ENCODE data around the gene CYP4F12. TPM values are rescaled to one million over a fixed set of nuclear protein-coding genes. Genes with fewer than 3 reads are reported as not detected.

CYP4F12 gene
- total RNA-seq, 2 experiments from 2014 or later = 0.75 to 1.0 TPM

DNA sequence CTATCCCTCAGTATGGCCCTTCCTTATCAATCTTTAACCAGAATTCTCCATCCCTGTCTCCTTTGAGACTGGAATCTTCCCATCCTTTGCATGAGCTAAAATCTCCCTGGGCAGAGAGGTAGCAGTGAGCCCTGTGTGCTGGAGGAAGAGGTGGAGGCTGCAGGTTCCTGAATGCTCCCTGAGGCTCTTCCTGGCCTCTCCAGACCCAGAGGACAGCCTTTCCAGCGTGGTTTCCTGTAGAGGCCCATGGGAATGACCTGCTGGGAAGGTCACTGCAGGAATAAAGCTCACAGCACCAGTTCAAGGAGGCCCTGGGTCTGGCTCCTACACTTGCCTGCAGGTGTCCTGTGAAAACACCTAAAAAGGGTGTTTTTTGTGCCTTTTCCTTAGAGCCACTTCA lies 59.5 kb downstream of the CYP4F12 start:
- no peak for ATAC-seq (ENCODE audit: poor library complexity)
- intact Hi-C loops (cut with DNase I, micrococcal nuclease) = no loop called here
- CTCF ChIA-PET = no interaction called here

GRCh38 chr19:15733895-15734294 lies 61.0 kb downstream of the CYP4F12 start:
- no peaks in the 10 kb centered on the region for H3K36me3 Mint-ChIP-seq (ENCODE audit: low read depth)
- no peak for DNase-seq
- Histone ChIP-seq H3K27ac (ENCODE audit: low read depth in 1 of 2, low read length in 2 of 2) (no peak overlapping the region), H3K4me3 (ENCODE audit: low read length) (no peak overlapping the region), H3K27me3 (ENCODE audit: control insufficient read depth in 1 of 2, insufficient read depth in 2 of 2, low read length in 2 of 2) (peaks cover 0 to 2% of the 10 kb centered on the region in 2 experiments), H3K9me3 (ENCODE audit: control insufficient read depth in 1 of 2, insufficient read depth in 1 of 2, low read length in 2 of 2) (no peaks in the 10 kb centered on the region), H3K4me1 (ENCODE audit: insufficient read depth, low read length) (no peaks in the 10 kb centered on the region), H3K36me3 (ENCODE audit: insufficient read depth, low read length) (no peaks in the 10 kb centered on the region)
- ATAC-seq (ENCODE audit: poor library complexity) = no peak
- H3K9me3 Mint-ChIP-seq = no peaks in the 10 kb centered on the region
- POLR2A ChIA-PET = no interaction called here
- H3K27me3 Mint-ChIP-seq = peaks cover 21% of the 10 kb centered on the region
- intact Hi-C loops (cut with DNase I, micrococcal nuclease) = no loop called here
- H3K27ac Mint-ChIP-seq = no peak overlapping the region
- H3K4me1 Mint-ChIP-seq (ENCODE audit: low read depth) = no peaks in the 10 kb centered on the region
- H3K4me3 Mint-ChIP-seq = no peak overlapping the region
- TF ChIP-seq, protein P1, sequence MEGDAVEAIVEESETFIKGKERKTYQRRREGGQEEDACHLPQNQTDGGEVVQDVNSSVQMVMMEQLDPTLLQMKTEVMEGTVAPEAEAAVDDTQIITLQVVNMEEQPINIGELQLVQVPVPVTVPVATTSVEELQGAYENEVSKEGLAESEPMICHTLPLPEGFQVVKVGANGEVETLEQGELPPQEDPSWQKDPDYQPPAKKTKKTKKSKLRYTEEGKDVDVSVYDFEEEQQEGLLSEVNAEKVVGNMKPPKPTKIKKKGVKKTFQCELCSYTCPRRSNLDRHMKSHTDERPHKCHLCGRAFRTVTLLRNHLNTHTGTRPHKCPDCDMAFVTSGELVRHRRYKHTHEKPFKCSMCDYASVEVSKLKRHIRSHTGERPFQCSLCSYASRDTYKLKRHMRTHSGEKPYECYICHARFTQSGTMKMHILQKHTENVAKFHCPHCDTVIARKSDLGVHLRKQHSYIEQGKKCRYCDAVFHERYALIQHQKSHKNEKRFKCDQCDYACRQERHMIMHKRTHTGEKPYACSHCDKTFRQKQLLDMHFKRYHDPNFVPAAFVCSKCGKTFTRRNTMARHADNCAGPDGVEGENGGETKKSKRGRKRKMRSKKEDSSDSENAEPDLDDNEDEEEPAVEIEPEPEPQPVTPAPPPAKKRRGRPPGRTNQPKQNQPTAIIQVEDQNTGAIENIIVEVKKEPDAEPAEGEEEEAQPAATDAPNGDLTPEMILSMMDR (IDR thresholded peaks at IDR 0.05) = no peak
- CTCF ChIA-PET = no interaction called here

More for the DNA sequence above, 59.5 kb downstream of the CYP4F12 start:
- no peak for DNase-seq
- Mint-ChIP-seq H3K27ac (no peak overlapping the region), H3K36me3 (ENCODE audit: low read depth) (no peaks in the 10 kb centered on the region), H3K9me3 (no peaks in the 10 kb centered on the region), H3K4me3 (no peak overlapping the region), H3K4me1 (ENCODE audit: low read depth) (no peaks in the 10 kb centered on the region), H3K27me3 (peaks cover 26% of the 10 kb centered on the region)
- POLR2A ChIA-PET = no interaction called here
- TF ChIP-seq, protein P1 (IDR thresholded peaks at IDR 0.05) = no peak
- Histone ChIP-seq H3K9me3 (ENCODE audit: control insufficient read depth in 1 of 2, insufficient read depth in 1 of 2, low read length in 2 of 2) (no peaks in the 10 kb centered on the region), H3K4me3 (ENCODE audit: low read length) (no peak overlapping the region), H3K27me3 (ENCODE audit: control insufficient read depth in 1 of 2, insufficient read depth in 2 of 2, low read length in 2 of 2) (peaks cover 0 to 2% of the 10 kb centered on the region in 2 experiments), H3K36me3 (ENCODE audit: insufficient read depth, low read length) (no peaks in the 10 kb centered on the region), H3K4me1 (ENCODE audit: insufficient read depth, low read length) (no peaks in the 10 kb centered on the region), H3K27ac (ENCODE audit: low read depth in 1 of 2, low read length in 2 of 2) (no peak overlapping the region)

DNA sequence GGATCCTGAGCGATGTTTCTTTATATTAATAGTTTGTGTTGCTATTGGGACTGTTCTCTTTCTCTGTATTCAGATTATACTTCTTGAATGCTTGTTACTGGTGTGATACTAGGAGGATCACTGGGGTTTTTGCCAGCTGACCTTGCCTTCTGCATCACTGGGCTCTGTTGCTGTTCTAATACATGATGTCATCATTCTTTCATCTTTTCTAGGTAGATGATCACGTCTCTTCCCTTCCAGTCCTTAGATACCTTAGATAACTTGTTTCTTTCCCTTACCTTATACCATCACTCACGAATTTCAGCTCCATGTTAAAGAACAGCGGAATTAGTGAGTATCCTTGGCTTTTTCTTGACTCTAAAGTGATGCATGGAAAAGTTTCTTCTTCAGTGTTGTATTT lies 64.8 kb downstream of the CYP4F12 start, which contains the start of gene OR10H3:
Gene OR10H3, plus strand, starts transcription at position 264 of the 400 bp plus-strand sequence. CDS start 3,408 bp downstream, outside the sequence.
- TF ChIP-seq, protein P1 (IDR thresholded peaks at IDR 0.05) = no peak
- ATAC-seq (ENCODE audit: poor library complexity) (no peak), DNase-seq (no peak)
- peaks cover 12% of the 10 kb centered on the region for H3K9me3 Mint-ChIP-seq
- Histone ChIP-seq H3K27ac (ENCODE audit: low read depth in 1 of 2, low read length in 2 of 2) (no peak within 1 kb of the TSS), H3K4me3 (ENCODE audit: low read length) (no peak within 1 kb of the TSS), H3K9me3 (ENCODE audit: control insufficient read depth in 1 of 2, insufficient read depth in 1 of 2, low read length in 2 of 2) (peaks cover 5 to 11% of the 10 kb centered on the region in 2 experiments), H3K36me3 (ENCODE audit: insufficient read depth, low read length) (no peaks in the 10 kb centered on the region), H3K4me1 (ENCODE audit: insufficient read depth, low read length) (no peaks in the 10 kb centered on the region), H3K27me3 (ENCODE audit: control insufficient read depth in 1 of 2, insufficient read depth in 2 of 2, low read length in 2 of 2) (peaks cover 0 to 5% of the 10 kb centered on the region in 2 experiments)
- H3K27me3 Mint-ChIP-seq = peaks cover 25% of the 10 kb centered on the region
- no peaks in the 10 kb centered on the region for H3K36me3 Mint-ChIP-seq (ENCODE audit: low read depth)
- no peak within 1 kb of the TSS for H3K27ac Mint-ChIP-seq
- POLR2A ChIA-PET = no interaction called here
- H3K4me1 Mint-ChIP-seq (ENCODE audit: low read depth) = no peaks in the 10 kb centered on the region
- CTCF ChIA-PET = no interaction called here
- intact Hi-C loops (cut with DNase I, micrococcal nuclease) = no loop called here
- no peak within 1 kb of the TSS for H3K4me3 Mint-ChIP-seq

Data from CD4-positive, alpha-beta T cell (primary cell).